Keratinocyte (primary cell): ENCODE measurements around the gene ABL1. TPM values are rescaled to one million over a fixed set of nuclear protein-coding genes. Genes with fewer than 3 reads are reported as not detected.

ENCODE experiments used
- DNase-seq: peaks from one replicate; pipeline ENCODE4 v3.0.0-alpha.2; 2011; ENCODE audit warnings: low read depth, missing footprints, low spot score
- FAIRE-seq: peaks from 2 replicates; lab custom pipeline; 2011; peaks lifted over from hg19 to GRCh38; lab: Jason Lieb, UNC
- H2AFZ ChIP-seq: 2 replicates; pipeline ENCODE4 v1.6.0; 2012; ENCODE audit warnings: low read length, control low read depth, inconsistent platforms; ENCODE audit not compliant: control insufficient read depth
- H3K27ac ChIP-seq: 2 replicates; pipeline ENCODE4 v1.5.1; 2011; ENCODE audit warnings: low read length; ENCODE audit not compliant: control insufficient read depth, insufficient read depth
- H3K27me3 ChIP-seq: 3 replicates; pipeline ENCODE4 v1.6.0; 2011; ENCODE audit warnings: low read length; ENCODE audit not compliant: control insufficient read depth, insufficient read depth; ENCODE audit errors: extremely low read depth
- H3K36me3 ChIP-seq, 2 experiments: 2 replicates in 1 of 2; 3 replicates in 1 of 2; pipeline ENCODE4 v1.5.1; 2011; ENCODE audit warnings: low read length in 2 of 2, mild to moderate bottlenecking in 1 of 2; ENCODE audit not compliant: control insufficient read depth in 2 of 2, insufficient read depth in 2 of 2; ENCODE audit errors: extremely low read depth in 1 of 2
- H3K4me1 ChIP-seq: 3 replicates; pipeline ENCODE4 v1.5.1; 2011; ENCODE audit warnings: low read length; ENCODE audit not compliant: control insufficient read depth, insufficient read depth; ENCODE audit errors: extremely low read depth
- H3K4me2 ChIP-seq: 3 replicates; pipeline ENCODE4 v1.6.0; 2011; ENCODE audit warnings: low read depth, low read length; ENCODE audit not compliant: control insufficient read depth, insufficient read depth; ENCODE audit errors: extremely low read depth
- H3K4me3 ChIP-seq, 3 experiments: fragments of 200-600 bp in 1 of 3; sonication (generic) in 1 of 3; 2 replicates in 2 of 3; 3 replicates in 1 of 3; pipeline ENCODE4 v1.5.1; 2011 to 2016; ENCODE audit warnings: low read length in 3 of 3, mild to moderate bottlenecking in 3 of 3, control low read depth in 2 of 3, inconsistent platforms in 1 of 3, low read depth in 1 of 3, mixed read lengths in 1 of 3, mixed run types in 1 of 3, moderate library complexity in 1 of 3; ENCODE audit not compliant: control insufficient read depth in 2 of 3, insufficient read depth in 2 of 3; ENCODE audit errors: extremely low read depth in 1 of 3
- H3K79me2 ChIP-seq: 2 replicates; pipeline ENCODE4 v1.6.0; 2012; ENCODE audit warnings: low read length; ENCODE audit not compliant: control insufficient read depth, insufficient read depth
- H3K9ac ChIP-seq: 3 replicates; pipeline ENCODE4 v1.6.0; 2011; ENCODE audit warnings: low read length; ENCODE audit not compliant: control insufficient read depth, insufficient read depth; ENCODE audit errors: extremely low read depth
- H3K9me1 ChIP-seq: 3 replicates; pipeline ENCODE4 v1.6.0; 2011; ENCODE audit warnings: low read length; ENCODE audit not compliant: control insufficient read depth, insufficient read depth; ENCODE audit errors: extremely low read depth
- H3K9me3 ChIP-seq: 2 replicates; pipeline ENCODE4 v1.5.1; 2012; ENCODE audit warnings: low read depth, low read length; ENCODE audit not compliant: control insufficient read depth
- H4K20me1 ChIP-seq: 3 replicates; pipeline ENCODE4 v1.6.0; 2011; ENCODE audit warnings: low read length; ENCODE audit not compliant: control insufficient read depth, insufficient read depth; ENCODE audit errors: extremely low read depth
- EZH2 ChIP-seq: IDR thresholded peaks from one replicate; pipeline ENCODE4 v1.6.1; 2012; ENCODE audit warnings: inconsistent platforms, mild to moderate bottlenecking, low read length, moderate library complexity
- dilution Hi-C: fragments of 300-500 bp; cut with MboI; formaldehyde crosslinking; loops from one replicate; pipeline ENCODE4 v1.7.0; 2020; ENCODE audit warnings: low sequenced_read_pairs; ENCODE audit not compliant: extremely low pct_ligation_motif_present
- polyA plus RNA-seq, 5 experiments: library from polyadenylated mRNA; depleted of rRNA in 3 of 5; stranded (reverse) in 3 of 5; stranded (forward) in 1 of 5; unstranded in 1 of 5; fragments of >200 nt; gene quantifications; 1 replicate in 1 of 5; 2 replicates in 3 of 5; 3 replicates in 1 of 5; pipeline versions ENCODE4 v1.2.1 to v1.2.3, GENCODE V29; 2011 to 2012; ENCODE audit warnings: missing spikeins in 2 of 5, low read depth in 1 of 5, low replicate concordance in 1 of 5
- TF ChIP-seq, protein P1 (sequence below), 3 experiments: IDR thresholded peaks in 1 of 3; conservative IDR thresholded peaks in 1 of 3; optimal IDR thresholded peaks in 1 of 3; 2 replicates in 2 of 3; 3 replicates in 1 of 3; pipeline versions ENCODE3 to v1.5.1; 2011; ENCODE audit warnings: low read length in 3 of 3, mild to moderate bottlenecking in 3 of 3, moderate library complexity in 2 of 3, control low read depth in 1 of 3, inconsistent platforms in 1 of 3; ENCODE audit not compliant: insufficient read depth in 2 of 3; ENCODE audit errors: extremely low read depth in 1 of 3

ABL1 gene
- polyA plus RNA-seq, 1 donor (not counting 4 experiments of a cell fraction or from before 2014, with no cell fraction given): 17.0 TPM

DNA sequence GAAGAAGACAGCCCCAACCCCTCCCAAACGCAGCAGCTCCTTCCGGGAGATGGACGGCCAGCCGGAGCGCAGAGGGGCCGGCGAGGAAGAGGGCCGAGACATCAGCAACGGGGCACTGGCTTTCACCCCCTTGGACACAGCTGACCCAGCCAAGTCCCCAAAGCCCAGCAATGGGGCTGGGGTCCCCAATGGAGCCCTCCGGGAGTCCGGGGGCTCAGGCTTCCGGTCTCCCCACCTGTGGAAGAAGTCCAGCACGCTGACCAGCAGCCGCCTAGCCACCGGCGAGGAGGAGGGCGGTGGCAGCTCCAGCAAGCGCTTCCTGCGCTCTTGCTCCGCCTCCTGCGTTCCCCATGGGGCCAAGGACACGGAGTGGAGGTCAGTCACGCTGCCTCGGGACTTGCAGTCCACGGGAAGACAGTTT is 49.1 kb downstream of the ABL1 start:
- no peaks in the 10 kb centered on the region for H3K79me2 ChIP-seq
- no peaks in the 10 kb centered on the region for H3K9me1 ChIP-seq
- no peaks in the 10 kb centered on the region for H3K4me1 ChIP-seq
- DNase-seq: no peak
- dilution Hi-C loops: no loop called here
- no peaks in the 10 kb centered on the region for H3K9me3 ChIP-seq
- no peak overlapping the region for H2AFZ ChIP-seq
- no peaks in the 10 kb centered on the region for H4K20me1 ChIP-seq
- H3K27ac ChIP-seq: no peak overlapping the region
- H3K9ac ChIP-seq: no peak overlapping the region
- no peak for FAIRE-seq
- TF ChIP-seq EZH2: no peak
- TF ChIP-seq, protein P1, sequence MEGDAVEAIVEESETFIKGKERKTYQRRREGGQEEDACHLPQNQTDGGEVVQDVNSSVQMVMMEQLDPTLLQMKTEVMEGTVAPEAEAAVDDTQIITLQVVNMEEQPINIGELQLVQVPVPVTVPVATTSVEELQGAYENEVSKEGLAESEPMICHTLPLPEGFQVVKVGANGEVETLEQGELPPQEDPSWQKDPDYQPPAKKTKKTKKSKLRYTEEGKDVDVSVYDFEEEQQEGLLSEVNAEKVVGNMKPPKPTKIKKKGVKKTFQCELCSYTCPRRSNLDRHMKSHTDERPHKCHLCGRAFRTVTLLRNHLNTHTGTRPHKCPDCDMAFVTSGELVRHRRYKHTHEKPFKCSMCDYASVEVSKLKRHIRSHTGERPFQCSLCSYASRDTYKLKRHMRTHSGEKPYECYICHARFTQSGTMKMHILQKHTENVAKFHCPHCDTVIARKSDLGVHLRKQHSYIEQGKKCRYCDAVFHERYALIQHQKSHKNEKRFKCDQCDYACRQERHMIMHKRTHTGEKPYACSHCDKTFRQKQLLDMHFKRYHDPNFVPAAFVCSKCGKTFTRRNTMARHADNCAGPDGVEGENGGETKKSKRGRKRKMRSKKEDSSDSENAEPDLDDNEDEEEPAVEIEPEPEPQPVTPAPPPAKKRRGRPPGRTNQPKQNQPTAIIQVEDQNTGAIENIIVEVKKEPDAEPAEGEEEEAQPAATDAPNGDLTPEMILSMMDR (optimal IDR thresholded peaks at IDR 0.05 in 1 of 3, IDR thresholded peaks at IDR 0.05 in 1 of 3, conservative IDR thresholded peaks at IDR 0.05 in 1 of 3; ENCODE audit: extremely low read depth in 1 of 3, insufficient read depth in 2 of 3, low read length in 3 of 3): no peak
- peaks cover 39 to 42% of the 10 kb centered on the region in 2 experiments for H3K36me3 ChIP-seq
- no peaks in the 10 kb centered on the region for H3K27me3 ChIP-seq
- H3K4me3 ChIP-seq: no peak overlapping the region
- no peak overlapping the region for H3K4me2 ChIP-seq

DNA sequence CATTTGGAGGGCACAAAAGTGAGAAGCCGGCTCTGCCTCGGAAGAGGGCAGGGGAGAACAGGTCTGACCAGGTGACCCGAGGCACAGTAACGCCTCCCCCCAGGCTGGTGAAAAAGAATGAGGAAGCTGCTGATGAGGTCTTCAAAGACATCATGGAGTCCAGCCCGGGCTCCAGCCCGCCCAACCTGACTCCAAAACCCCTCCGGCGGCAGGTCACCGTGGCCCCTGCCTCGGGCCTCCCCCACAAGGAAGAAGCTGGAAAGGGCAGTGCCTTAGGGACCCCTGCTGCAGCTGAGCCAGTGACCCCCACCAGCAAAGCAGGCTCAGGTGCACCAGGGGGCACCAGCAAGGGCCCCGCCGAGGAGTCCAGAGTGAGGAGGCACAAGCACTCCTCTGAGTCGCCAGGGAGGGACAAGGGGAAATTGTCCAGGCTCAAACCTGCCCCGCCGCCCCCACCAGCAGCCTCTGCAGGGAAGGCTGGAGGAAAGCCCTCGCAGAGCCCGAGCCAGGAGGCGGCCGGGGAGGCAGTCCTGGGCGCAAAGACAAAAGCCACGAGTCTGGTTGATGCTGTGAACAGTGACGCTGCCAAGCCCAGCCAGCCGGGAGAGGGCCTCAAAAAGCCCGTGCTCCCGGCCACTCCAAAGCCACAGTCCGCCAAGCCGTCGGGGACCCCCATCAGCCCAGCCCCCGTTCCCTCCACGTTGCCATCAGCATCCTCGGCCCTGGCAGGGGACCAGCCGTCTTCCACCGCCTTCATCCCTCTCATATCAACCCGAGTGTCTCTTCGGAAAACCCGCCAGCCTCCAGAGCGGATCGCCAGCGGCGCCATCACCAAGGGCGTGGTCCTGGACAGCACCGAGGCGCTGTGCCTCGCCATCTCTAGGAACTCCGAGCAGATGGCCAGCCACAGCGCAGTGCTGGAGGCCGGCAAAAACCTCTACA is 49.8 kb downstream of the ABL1 start:
- no peaks in the 10 kb centered on the region for H3K79me2 ChIP-seq
- H3K27ac ChIP-seq: no peak overlapping the region
- H3K4me3 ChIP-seq: no peak overlapping the region
- H3K4me2 ChIP-seq: no peak overlapping the region
- H3K9ac ChIP-seq: no peak overlapping the region
- FAIRE-seq (no peak), DNase-seq (no peak)
- no peak for TF ChIP-seq EZH2
- TF ChIP-seq, protein P1 (optimal IDR thresholded peaks at IDR 0.05 in 1 of 3, IDR thresholded peaks at IDR 0.05 in 1 of 3, conservative IDR thresholded peaks at IDR 0.05 in 1 of 3; ENCODE audit: extremely low read depth in 1 of 3, insufficient read depth in 2 of 3, low read length in 3 of 3): no peak
- H3K9me1 ChIP-seq: no peaks in the 10 kb centered on the region
- dilution Hi-C loops: no loop called here
- no peak overlapping the region for H2AFZ ChIP-seq
- H3K4me1 ChIP-seq: no peaks in the 10 kb centered on the region
- peaks cover 36 to 37% of the 10 kb centered on the region in 2 experiments for H3K36me3 ChIP-seq
- H3K27me3 ChIP-seq: no peaks in the 10 kb centered on the region
- no peaks in the 10 kb centered on the region for H4K20me1 ChIP-seq
- no peaks in the 10 kb centered on the region for H3K9me3 ChIP-seq
